22Rv1 (cell line): ENCODE results near the gene AFF4.

Source experiments
- CTCF ChIP-seq: fragments of 450-650 bp; IDR thresholded peaks from 2 replicates; pipeline ENCODE4 v1.5.1; 2017; ENCODE audit warnings: mild to moderate bottlenecking
- ZFX ChIP-seq: fragments of 450-650 bp; IDR thresholded peaks from 2 replicates; pipeline ENCODE4 v1.6.1; 2017; ENCODE audit warnings: antibody characterized with exemption, borderline replicate concordance

- no peak for TF ChIP-seq CTCF
- no peak for TF ChIP-seq ZFX
These were observed 37.0 kb downstream of the AFF4 start for GRCh38 chr5:132926437-132926836.
